Stimulated activated CD4-positive, alpha-beta T cell treated with anti-CD3 and anti-CD28 coated beads, Interleukin-4, amount 100 ng/mL, for 1 hour (primary cell): ENCODE data around the gene PCDHB11.
"Not testable (repeated sequence)": the region's sequence is repeated elsewhere in the genome, so short reads cannot be mapped to it uniquely, and the experiment has no call there.

Experiments
- DNase-seq: peaks from one replicate; pipeline ENCODE4 v3.0.0-alpha.2; 2020

PCDHB11 gene

DNA sequence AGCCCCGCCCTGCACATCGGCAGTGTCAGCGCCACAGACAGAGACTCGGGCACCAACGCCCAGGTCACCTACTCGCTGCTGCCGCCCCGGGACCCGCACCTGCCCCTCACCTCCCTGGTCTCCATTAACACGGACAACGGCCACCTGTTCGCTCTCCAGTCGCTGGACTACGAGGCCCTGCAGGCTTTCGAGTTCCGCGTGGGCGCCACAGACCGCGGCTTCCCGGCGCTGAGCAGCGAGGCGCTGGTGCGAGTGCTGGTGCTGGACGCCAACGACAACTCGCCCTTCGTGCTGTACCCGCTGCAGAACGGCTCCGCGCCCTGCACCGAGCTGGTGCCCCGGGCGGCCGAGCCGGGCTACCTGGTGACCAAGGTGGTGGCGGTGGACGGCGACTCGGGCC, 47.5 kb downstream of the PCDHB11 start:
- DNase-seq = not testable (repeated sequence)

DNA sequence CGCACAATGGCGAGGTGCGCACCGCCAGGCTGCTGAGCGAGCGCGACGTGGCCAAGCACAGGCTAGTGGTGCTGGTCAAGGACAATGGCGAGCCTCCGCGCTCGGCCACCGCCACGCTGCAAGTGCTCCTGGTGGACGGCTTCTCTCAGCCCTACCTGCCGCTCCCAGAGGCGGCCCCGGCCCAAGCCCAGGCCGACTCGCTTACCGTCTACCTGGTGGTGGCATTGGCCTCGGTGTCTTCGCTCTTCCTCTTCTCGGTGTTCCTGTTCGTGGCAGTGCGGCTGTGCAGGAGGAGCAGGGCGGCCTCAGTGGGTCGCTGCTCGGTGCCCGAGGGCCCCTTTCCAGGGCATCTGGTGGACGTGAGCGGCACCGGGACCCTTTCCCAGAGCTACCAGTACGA, 48.0 kb downstream of the PCDHB11 start:
- DNase-seq = not testable (repeated sequence)

GRCh38 chr5:141250576-141250975, 51.1 kb downstream of the PCDHB11 start:
- DNase-seq = no peak
